LNCAP (cell line): ENCODE data around the gene SPATA13.
"Not testable (repeated sequence)": the region's sequence is repeated elsewhere in the genome, so short reads cannot be mapped to it uniquely, and the experiment has no call there.

Source experiments
- TF ChIP-seq, protein P1 (sequence below): fragments of 450-650 bp; IDR thresholded peaks from 2 replicates; pipeline ENCODE4 v1.5.1; 2017; ENCODE audit warnings: mild to moderate bottlenecking

SPATA13 gene

DNA sequence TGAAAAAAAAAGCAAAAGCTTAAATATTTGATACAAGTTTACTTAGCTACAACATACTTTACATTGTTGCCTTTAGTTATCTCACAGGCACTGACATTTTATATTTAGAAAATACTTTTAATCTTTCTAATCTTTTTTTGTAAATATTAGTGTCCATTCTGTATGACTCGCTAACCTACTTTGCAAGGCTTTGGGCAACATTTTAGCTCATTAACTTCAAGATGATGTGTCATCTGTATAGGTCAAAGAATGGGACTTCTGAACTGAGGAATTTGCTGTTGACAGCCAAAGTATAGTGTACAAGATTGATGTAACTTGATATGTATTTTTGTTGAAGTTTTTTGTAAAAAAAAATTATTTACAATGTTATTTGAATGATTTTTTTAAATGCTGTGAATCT is 146.1 kb downstream of the SPATA13 start:
- TF ChIP-seq, protein P1, sequence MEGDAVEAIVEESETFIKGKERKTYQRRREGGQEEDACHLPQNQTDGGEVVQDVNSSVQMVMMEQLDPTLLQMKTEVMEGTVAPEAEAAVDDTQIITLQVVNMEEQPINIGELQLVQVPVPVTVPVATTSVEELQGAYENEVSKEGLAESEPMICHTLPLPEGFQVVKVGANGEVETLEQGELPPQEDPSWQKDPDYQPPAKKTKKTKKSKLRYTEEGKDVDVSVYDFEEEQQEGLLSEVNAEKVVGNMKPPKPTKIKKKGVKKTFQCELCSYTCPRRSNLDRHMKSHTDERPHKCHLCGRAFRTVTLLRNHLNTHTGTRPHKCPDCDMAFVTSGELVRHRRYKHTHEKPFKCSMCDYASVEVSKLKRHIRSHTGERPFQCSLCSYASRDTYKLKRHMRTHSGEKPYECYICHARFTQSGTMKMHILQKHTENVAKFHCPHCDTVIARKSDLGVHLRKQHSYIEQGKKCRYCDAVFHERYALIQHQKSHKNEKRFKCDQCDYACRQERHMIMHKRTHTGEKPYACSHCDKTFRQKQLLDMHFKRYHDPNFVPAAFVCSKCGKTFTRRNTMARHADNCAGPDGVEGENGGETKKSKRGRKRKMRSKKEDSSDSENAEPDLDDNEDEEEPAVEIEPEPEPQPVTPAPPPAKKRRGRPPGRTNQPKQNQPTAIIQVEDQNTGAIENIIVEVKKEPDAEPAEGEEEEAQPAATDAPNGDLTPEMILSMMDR: no peak

DNA sequence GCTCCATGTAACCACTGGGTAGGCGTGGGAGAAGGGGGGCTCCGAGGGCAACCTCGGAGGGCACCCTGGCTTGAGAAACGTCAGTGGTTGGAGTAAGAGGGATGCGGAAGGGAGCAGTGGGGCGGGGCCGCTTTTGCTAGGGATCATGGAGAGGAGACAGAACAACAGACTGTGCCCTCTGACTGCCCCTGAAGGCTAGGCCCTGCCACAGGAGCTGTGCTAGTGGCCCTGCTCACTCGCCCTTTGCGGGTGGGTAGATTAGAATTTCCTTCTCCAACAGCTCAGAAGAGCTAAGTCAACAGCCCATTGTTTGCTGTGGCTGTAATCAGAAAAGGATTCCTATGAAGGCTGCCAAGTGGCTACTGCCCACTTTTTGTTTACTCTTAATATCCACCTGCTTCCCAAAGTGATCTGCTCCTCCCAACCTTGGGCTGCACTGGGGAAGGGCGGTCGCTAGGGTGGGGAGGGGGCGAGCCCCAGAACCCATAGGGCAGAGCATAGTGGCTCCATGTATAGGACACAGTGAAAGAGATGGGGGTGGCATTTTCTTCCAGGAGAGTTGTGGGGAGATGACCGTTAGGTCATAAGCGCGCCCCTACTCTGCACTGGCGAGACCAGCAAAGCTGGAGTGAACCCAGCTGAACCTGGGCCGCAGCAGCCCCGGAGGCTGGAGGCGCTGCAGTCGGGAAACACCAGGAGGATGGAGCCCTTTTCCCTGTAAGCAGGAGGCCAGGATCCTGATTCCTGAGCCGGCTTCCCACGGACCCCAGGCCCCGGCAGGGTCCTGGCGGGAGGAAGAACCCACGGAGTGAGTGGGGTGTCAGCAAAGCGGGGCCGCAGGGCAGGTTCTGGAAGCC is 146.9 kb downstream of the SPATA13 start:
- TF ChIP-seq, protein P1: no peak

DNA sequence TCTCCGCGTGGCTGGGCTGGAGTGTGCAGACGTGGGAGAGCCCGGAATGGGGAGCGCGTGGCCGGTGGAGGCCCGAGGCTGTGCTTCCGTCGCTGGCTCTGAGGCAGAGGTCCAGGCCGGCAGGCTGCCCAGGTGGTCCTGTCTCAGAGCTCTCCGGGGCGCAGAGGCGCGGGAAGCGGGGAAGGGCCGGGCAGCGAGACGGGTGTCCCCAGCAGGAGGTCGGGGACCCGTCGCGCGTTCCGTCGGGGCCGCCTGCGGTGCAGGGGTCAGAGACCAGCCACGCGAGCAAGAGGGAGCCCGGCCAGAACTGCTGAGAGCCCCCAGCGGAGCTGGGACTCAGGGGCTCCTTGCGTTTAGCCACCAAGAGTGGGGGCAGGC is 147.5 kb downstream of the SPATA13 start:
- TF ChIP-seq, protein P1: no peak

DNA sequence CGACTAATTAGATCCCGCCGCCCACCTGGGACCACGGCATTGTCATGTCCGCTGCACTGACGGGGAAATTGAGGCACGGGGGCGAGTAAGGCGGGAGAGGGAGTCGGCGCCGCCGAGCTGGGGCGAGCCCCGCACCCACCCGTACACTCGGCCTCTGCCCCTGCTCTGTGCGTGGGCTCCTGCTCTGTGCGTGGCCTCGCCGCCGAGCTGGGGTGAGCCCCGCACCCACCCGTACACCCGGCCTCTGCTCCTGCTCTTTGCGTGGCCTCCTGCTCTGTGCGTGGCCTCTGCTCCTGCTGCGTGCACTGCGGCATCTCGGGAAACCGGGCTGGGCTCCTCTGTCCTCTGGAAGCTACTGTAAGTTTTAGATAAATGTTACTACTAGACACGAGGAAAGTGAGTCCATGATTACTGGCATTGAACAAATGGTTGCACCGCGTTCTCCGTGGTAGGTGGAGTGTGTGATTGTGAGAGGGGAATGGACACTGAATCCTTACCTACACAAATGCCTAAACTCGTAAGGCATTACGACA is 148.0 kb downstream of the SPATA13 start:
- TF ChIP-seq, protein P1: no peak

DNA sequence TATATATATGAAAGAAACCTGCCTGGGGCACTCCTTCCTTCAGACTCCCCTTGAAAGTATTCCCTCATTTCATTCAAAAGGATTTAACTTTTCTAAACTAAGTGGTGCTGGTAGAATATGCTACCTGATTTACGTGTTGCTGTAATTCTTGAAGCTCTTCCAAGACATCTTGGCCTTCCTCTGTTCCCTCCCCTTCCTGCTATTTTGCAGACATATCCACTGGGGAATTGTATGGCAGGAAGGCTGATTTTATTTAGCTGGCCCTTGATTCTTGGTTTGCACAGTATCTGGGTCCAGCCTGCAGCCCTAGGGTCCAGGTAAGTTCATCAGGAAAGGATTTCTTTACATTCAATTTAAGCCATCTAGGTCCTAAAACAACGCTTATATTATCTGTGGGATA is 148.8 kb downstream of the SPATA13 start, which contains the start of gene C1QTNF9:
Gene C1QTNF9, plus strand, starts transcription at position 281 of the 400 bp plus-strand sequence. CDS start 6,424 bp downstream, outside the sequence.
- TF ChIP-seq, protein P1: not testable (repeated sequence)

DNA sequence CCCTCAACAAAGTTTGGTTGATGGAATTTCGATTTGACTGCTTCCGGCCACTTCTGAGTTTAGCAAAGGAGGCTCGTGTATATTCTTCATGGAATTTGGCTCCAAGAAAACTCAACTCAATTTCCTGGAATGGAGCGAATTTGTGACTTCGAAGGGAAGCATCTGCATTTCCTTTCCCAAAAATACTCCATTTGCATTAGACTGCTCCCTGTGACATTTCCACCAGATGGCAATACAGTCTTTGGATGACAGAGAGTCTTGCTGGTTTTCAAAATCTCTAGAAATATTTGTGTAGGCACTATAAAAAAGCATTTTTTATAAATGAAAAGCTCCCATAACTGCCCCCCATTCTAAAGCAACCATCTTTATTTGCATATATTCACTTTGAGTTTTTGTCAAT is 152.9 kb downstream of the SPATA13 start:
- TF ChIP-seq, protein P1: no peak; the same call in 1 of the 2 replicates

DNA sequence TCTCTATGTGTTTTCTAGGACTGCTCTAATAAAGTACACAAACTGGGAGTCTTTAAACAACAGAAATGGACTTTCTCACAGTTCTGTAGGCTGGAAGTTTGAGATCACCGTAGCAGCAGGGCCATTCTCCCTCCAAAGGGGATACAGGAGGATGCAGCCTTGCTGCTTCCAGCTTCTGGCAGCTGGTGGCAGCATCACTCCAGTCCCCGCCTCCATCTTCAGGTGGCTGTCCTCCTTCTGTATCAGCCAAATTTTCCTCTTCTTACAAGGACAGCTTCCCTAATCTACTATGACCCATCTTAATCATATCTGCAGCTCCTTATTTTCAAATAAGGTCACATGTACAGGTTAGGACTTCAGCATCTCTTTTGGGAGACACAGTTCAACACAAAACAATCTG is 161.9 kb downstream of the SPATA13 start:
- TF ChIP-seq, protein P1: peak; percentile 65
